SKM-1 treated with dmso at 0.1 percent for 144 hours (cell line): ENCODE measurements around the gene HOGA1.

ENCODE experiments used
- DNase-seq: peaks from one replicate; lab custom pipeline; 2025; ENCODE audit not compliant: unreplicated experiment; lab: John Stamatoyannopoulos, UW

HOGA1 gene

DNA sequence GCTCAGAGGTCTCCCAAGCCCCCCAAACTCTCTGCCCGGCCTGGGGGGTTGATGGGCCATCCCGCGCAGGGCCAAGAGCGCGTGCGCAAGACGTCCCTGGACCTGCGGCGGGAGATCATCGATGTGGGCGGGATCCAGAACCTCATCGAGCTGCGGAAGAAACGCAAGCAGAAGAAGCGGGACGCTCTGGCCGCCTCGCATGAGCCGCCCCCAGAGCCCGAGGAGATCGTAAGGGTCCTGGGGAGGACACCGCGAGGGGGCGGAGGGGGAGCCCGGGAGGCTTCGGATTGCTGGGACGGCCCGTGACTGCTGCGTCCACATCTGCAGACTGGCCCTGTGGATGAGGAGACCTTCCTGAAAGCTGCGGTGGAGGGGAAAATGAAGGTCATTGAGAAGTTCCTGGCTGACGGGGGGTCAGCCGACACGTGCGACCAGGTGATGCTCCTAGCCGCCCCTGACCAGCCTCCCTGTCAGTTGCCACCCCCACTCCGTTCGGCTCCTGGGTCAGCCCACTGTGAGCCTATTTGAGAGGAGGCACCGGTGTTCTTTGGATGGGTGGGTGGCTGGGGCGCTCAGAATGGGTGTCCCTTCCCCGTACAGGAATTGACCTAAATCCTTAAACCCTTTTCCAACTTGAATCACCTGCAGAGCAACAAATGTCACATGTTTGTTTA is 5.9 kb upstream of the HOGA1 start:
- DNase-seq = no peak

- no peak for DNase-seq
Measured at GRCh38 chr10:97580421-97581367, 3.5 kb upstream of the HOGA1 start.

- no peak for DNase-seq
Measured at GRCh38 chr10:97582169-97582568, 2.0 kb upstream of the HOGA1 start.

GRCh38 chr10:97583476-97583875 is 713 bp upstream of the HOGA1 start:
- DNase-seq = no peak

GRCh38 chr10:97584798-97585438 is 729 bp downstream of the HOGA1 start:
- no peak for DNase-seq

DNA sequence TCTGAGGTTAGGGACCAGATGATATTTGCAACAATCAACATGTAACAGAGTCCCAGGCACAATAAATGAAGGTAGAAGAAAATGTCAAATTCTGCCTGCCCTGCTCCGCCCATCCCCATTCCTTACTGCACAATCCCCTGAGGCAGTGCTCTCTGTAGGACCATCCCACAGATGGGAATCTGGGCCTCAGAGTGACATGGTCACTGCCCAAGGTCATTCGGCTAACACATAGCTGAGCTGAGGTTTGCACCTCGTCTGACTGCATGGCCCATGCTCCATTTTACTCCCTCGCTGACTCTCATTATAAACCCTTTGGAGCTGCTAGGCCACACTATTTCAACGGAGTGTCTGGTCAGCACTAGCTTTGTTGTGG is 1.2 kb downstream of the HOGA1 start:
- DNase-seq = no peak

- DNase-seq = no peak
Measured at GRCh38 chr10:97587183-97587582, 3.0 kb downstream of the HOGA1 start.

DNA sequence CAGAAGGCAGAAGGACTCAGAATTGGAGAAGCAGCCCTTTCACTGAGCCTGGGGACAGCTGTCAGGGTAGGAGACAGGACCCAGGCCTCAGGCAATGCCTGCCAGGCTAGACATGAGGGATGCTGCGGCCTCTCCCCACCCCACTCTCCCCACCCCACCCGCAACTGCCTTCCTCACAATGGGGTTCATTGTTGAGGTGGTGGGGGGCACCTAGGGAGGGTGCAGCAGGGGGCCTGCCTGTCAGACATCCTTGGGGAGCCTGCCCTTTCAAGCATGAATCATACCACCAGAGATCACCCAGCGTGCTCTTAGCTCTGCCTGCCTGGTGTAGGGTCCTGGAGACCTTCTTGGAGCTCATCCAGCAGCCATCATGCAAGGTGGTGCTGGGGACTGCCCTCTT is 5.3 kb downstream of the HOGA1 start, which contains the start of gene C10orf62:
Gene C10orf62, plus strand, starts transcription at position 243 of the 400 bp plus-strand sequence. CDS start 177 bp downstream, outside the sequence.
- DNase-seq = no peak

DNA sequence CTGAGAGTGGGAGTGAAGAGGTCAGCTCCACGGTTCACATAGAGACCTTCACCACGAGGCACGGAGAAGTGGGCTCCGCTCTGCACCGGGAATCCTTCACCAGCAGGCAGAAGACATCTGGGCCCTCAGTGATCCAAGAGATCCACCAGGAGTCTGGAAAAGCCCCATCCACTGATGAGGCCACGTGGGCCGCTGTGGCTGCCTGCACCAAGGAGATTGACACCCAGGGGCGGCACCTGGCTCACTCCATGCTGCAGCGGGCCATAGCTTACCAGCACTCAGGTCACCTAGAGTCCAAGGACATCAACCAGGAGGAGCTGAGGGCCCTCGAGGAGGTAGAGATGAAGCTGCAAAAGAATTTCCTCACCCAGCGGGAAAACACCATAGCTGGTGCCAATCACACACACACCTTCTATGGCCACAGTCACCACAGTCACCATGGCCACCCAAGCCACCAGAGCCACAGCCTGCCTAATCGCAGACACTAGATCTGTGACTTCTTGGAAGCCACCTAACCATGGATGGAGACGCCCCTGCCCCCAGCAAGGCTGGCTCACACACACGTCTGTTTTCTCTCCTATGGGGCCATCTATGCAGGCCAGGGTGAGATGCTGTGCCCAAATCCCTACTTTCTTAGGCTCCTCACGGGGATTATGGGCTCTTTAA is 6.0 kb downstream of the HOGA1 start:
- DNase-seq = no peak

GRCh38 chr10:97590748-97591495 is 6.7 kb downstream of the HOGA1 start:
- no peak for DNase-seq

GRCh38 chr10:97593421-97593820 is 9.2 kb downstream of the HOGA1 start:
- no peak for DNase-seq

DNA sequence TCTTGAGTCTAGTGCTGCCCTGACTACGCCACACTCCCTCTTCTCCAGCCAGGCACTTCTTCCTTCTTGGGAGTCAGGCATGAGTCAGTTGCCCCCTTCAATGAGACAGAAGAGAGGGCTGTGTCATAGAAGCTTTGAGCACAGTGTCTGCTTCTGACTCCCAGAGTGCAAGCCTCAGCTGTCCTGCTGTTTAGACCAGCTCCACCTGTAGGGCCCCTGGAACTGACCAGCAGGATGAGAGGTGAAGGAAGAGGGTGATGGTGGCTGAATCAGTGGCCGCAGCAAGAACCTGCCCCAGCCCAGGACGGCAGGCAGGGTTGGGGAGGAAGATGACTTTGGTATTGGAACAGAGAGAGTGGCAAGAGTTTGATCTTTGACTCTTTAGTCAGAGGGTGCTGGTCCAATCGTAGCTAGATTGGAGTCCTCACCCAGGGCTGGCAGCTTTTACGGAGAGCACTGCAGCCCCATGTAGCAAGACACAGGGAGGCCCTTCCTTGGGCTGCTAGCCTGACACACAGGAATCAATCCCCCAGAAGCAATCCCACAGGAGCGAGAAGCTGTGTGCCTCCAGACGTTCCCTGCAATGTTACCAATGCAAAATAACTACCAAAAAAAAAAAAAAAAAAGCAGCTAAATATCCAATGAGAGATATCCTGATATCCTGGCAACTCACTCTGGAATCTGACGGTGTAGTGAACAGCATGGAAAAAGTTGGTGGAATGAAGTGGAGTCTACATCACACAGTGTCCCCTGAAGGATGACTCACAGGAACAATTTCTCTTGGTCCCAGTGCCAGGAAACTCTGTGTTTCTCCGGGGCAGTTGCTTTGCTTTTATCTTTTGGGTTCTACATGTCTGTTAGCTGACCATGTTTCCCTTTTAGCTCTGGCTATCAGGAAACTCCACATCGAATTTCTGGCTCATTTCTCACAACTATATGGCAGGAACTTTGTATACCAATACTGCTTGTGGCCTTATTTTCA is 12.2 kb downstream of the HOGA1 start:
- DNase-seq = no peak

DNA sequence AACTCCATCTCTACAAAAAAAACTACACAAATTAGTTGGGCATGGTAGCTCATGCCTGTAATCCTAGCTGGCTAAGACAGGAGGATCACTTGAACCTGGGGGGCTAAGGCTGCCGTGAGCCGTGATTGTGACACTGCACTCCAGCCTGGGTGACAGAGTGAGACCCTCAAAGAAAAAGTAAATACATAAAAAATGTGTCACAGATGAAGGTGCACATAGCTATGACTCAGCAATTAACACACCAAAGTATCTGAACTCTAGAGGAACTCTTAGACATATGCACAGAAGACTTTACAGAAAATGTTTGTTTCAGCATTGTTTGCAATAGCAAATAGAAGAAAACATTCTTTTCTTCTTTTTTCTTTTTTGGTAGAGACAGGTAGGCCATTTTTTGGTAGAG is 13.6 kb downstream of the HOGA1 start:
- DNase-seq = no peak

- no peak for DNase-seq
Measured at GRCh38 chr10:97598407-97599271, 14.4 kb downstream of the HOGA1 start.

DNA sequence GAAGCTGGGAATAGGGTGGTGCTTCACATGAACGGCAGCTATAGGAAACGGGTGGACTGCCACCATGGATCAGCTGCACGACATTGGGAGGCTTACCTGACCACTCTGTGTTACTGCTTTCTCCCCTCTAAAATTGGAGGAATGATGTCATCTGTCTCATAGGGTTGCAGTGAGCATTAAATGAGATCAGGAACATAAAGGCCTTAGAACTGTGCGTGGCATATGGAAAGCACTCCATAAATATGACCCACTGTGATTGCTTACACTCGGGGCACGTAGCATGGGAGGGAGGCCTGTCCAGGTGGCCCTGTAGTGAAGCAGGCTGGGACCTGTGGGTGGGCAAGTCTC is 15.1 kb downstream of the HOGA1 start:
- DNase-seq = no peak

DNA sequence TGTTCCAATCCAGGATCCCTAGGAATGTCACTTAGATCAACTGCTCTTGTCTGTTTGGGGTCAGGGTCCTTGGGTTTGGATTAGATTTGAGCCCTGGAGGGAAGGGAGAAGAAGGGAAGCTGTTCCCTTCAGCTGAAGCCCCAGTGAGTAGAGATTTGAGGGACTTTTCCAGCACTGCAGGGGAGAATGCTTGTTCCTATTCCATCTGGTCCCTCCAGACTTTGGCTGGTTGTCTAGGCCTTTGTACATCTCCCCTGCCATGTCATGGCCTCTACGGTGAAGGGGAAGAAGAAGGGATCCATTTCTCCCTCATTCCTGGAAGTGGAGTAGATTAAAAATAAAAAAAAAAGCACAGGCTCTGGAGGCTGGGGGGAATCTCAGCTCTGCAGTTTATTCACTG is 16.4 kb downstream of the HOGA1 start:
- DNase-seq = no peak

- no peak for DNase-seq
Measured at GRCh38 chr10:97601268-97602215, 17.4 kb downstream of the HOGA1 start.
